Limb (tissue), 2 donors: ENCODE results near the gene S1PR5.
"Not testable (repeated sequence)": the region's sequence is repeated elsewhere in the genome, so short reads cannot be mapped to it uniquely, and the experiment has no call there.

Experiments
- DNase-seq, 2 donors: peaks; one replicate each; pipeline ENCODE4 v3.0.0-alpha.2; 2016; ENCODE audit errors: extremely low spot score in 2 of 2

Gene S1PR5

GRCh38 chr19:10544242-10544752 is 27.1 kb upstream of the S1PR5 start:
- no peak for DNase-seq

- DNase-seq: peak; percentile 76 to 91
These were observed 26.4 kb upstream of the S1PR5 start, which contains the start of gene ATG4D for GRCh38 chr19:10543420-10544241. ATG4D (plus strand) TSS chr19:10543904; CDS start chr19:10544091, 187 bp downstream.

- DNase-seq: no peak
These were observed 25.8 kb upstream of the S1PR5 start for GRCh38 chr19:10543059-10543419.

- not testable (repeated sequence) for DNase-seq
These were observed 21.8 kb upstream of the S1PR5 start for GRCh38 chr19:10539016-10539415.

GRCh38 chr19:10538204-10538983 is 21.1 kb upstream of the S1PR5 start:
- no peak for DNase-seq

- DNase-seq: no peak
These were observed 20.4 kb upstream of the S1PR5 start for GRCh38 chr19:10537668-10538067.

GRCh38 chr19:10535613-10536012 is 18.4 kb upstream of the S1PR5 start:
- no peak for DNase-seq

- peak in 1 of 2 donors; percentile 29 for DNase-seq
These were observed 16.6 kb upstream of the S1PR5 start for GRCh38 chr19:10533646-10534386.

- DNase-seq: no peak
These were observed 15.2 kb upstream of the S1PR5 start for GRCh38 chr19:10532457-10532856.

- not testable (repeated sequence) for DNase-seq
These were observed 9.6 kb upstream of the S1PR5 start for GRCh38 chr19:10526887-10527286.

- DNase-seq: no peak
These were observed 8.4 kb upstream of the S1PR5 start for GRCh38 chr19:10525636-10526035.

GRCh38 chr19:10523135-10523636 is 5.9 kb upstream of the S1PR5 start:
- no peak for DNase-seq

GRCh38 chr19:10521461-10522171 is 4.4 kb upstream of the S1PR5 start:
- no peak for DNase-seq

- DNase-seq: no peak
These were observed 3.5 kb upstream of the S1PR5 start for GRCh38 chr19:10520652-10521318.

GRCh38 chr19:10519421-10519820 is 2.2 kb upstream of the S1PR5 start:
- DNase-seq: no peak

GRCh38 chr19:10518444-10519361 is 1.5 kb upstream of the S1PR5 start:
- DNase-seq: no peak

GRCh38 chr19:10517760-10518443 is 655 bp upstream of the S1PR5 start:
- DNase-seq: no peak

GRCh38 chr19:10516671-10517286 is 468 bp downstream of the S1PR5 start:
- no peak for DNase-seq
